M059J (cell line): ENCODE results near the gene SAMD14. TPM values are rescaled to one million over a fixed set of nuclear protein-coding genes. Genes with fewer than 3 reads are reported as not detected.
A peak's percentile ranks its signal among the peaks of the same experiment; 100 is the strongest.

Experiments used
- DNase-seq: peaks from one replicate; pipeline ENCODE4 v3.0.0-alpha.2; 2012; ENCODE audit warnings: low read depth
- total RNA-seq: library from RNA; depleted of rRNA; stranded (reverse); fragments of >200 nt; shearing (Covaris generic); gene quantifications from 2 replicates; pipeline ENCODE4 v1.2.3, GENCODE V29; 2014

Gene SAMD14
- total RNA-seq, 1 experiment from 2014 or later: 0.49 TPM

GRCh38 chr17:50076591-50077235 is 53.2 kb downstream of the SAMD14 start:
- DNase-seq: no peak

- DNase-seq: no peak
Measured at GRCh38 chr17:50076221-50076590, 53.8 kb downstream of the SAMD14 start.

- DNase-seq: no peak
Measured at GRCh38 chr17:50075446-50076032, 54.4 kb downstream of the SAMD14 start.

- DNase-seq: no peak
Measured at GRCh38 chr17:50074227-50074626, 55.7 kb downstream of the SAMD14 start.

GRCh38 chr17:50072925-50073324 is 57.0 kb downstream of the SAMD14 start:
- no peak for DNase-seq

GRCh38 chr17:50072130-50072529 is 57.8 kb downstream of the SAMD14 start:
- no peak for DNase-seq

GRCh38 chr17:50071692-50072091 is 58.3 kb downstream of the SAMD14 start:
- DNase-seq: no peak

- no peak for DNase-seq
Measured at GRCh38 chr17:50070908-50071680, 58.9 kb downstream of the SAMD14 start.

GRCh38 chr17:50067996-50068395 is 62.0 kb downstream of the SAMD14 start:
- DNase-seq: no peak

- DNase-seq: no peak
Measured at GRCh38 chr17:50066995-50067394, 63.0 kb downstream of the SAMD14 start.

- DNase-seq: no peak
Measured at GRCh38 chr17:50065056-50065455, 64.9 kb downstream of the SAMD14 start.

- peak; percentile 99 for DNase-seq
Measured at GRCh38 chr17:50064253-50065001, 65.5 kb downstream of the SAMD14 start.

- DNase-seq: peak; percentile 81
Measured at GRCh38 chr17:50063561-50064252, 66.3 kb downstream of the SAMD14 start.

GRCh38 chr17:50062293-50063243 is 67.4 kb downstream of the SAMD14 start:
- DNase-seq: peak; percentile 100

GRCh38 chr17:50061713-50062045 is 68.3 kb downstream of the SAMD14 start:
- peak; percentile 59 for DNase-seq

- DNase-seq: peak; percentile 91
Measured at GRCh38 chr17:50060951-50061712, 68.8 kb downstream of the SAMD14 start.
